B cell (primary cell): ENCODE results near the gene FUT3. TPM values are rescaled to one million over a fixed set of nuclear protein-coding genes. Genes with fewer than 3 reads are reported as not detected.
"Not testable (repeated sequence)": the region's sequence is repeated elsewhere in the genome, so short reads cannot be mapped to it uniquely, and the experiment has no call there.

Experiments used
- ATAC-seq: fragments of 200-7000 bp; cut with Tn5 transposase; one replicate; pipeline ENCODE4 v1.10.0; 2021; ENCODE audit warnings: low read depth, mild to moderate bottlenecking, moderate number of reproducible peaks, moderate library complexity
- CTCF ChIA-PET: fragments of 350-600 bp; sonication (Branson Sonifier 250); formaldehyde crosslinking; loops from one replicate; lab custom pipeline; 2021; ENCODE audit warnings: antibody characterized with exemption, inconsistent platforms; lab: Charles Lee
- POLR2A ChIA-PET: fragments of 350-600 bp; sonication (Branson Sonifier 250); formaldehyde crosslinking; loops from one replicate; lab custom pipeline; 2021; ENCODE audit warnings: antibody characterized with exemption; lab: Charles Lee
- DNase-seq: peaks from one replicate; pipeline ENCODE4 v3.0.0; 2013
- H2AFZ ChIP-seq: 2 replicates; pipeline ENCODE4 v1.6.1; 2012; ENCODE audit warnings: mild to moderate bottlenecking, low read depth, low read length; ENCODE audit not compliant: insufficient read depth, poor library complexity, severe bottlenecking
- H3K27ac ChIP-seq, 2 donors: 1 replicate in 1 of 2; 2 replicates in 1 of 2; pipeline ENCODE4 v1.5.1; 2012 to 2013; ENCODE audit warnings: low read length in 2 of 2, mild to moderate bottlenecking in 2 of 2, moderate library complexity in 1 of 2
- H3K27me3 ChIP-seq, 4 experiments: fragments of 200-600 bp in 1 of 4; sonication (generic) in 1 of 4; replicated peaks in 1 of 4; 1 replicate in 2 of 4; 2 replicates in 2 of 4; pipeline versions ENCODE4 v1.6.1 to v1.7.0; 2013 to 2016; ENCODE audit warnings: low read length in 3 of 4, mild to moderate bottlenecking in 2 of 4, mixed read lengths in 1 of 4, moderate library complexity in 1 of 4; ENCODE audit not compliant: insufficient read depth in 4 of 4, control insufficient read depth in 3 of 4; ENCODE audit errors: control extremely low read depth in 1 of 4
- H3K36me3 ChIP-seq, 2 experiments: replicated peaks in 1 of 2; 1 replicate in 1 of 2; 2 replicates in 1 of 2; pipeline versions ENCODE4 v1.6.1 to v1.7.1; 2013; ENCODE audit warnings: low read length in 1 of 2; ENCODE audit not compliant: insufficient read depth in 2 of 2, control insufficient read depth in 1 of 2; ENCODE audit errors: control extremely low read depth in 1 of 2, extremely low read depth in 1 of 2
- H3K4me1 ChIP-seq, 2 donors: fragments of 200-600 bp in 1 of 2; sonication (generic) in 1 of 2; 1 replicate in 1 of 2; 2 replicates in 1 of 2; pipeline versions ENCODE4 v1.5.1 to v1.6.1; 2013 to 2017; ENCODE audit warnings: low read length in 2 of 2; ENCODE audit not compliant: control insufficient read depth in 2 of 2, insufficient read depth in 2 of 2
- H3K4me2 ChIP-seq: replicated peaks from 2 replicates; pipeline ENCODE3; 2012; ENCODE audit warnings: mild to moderate bottlenecking, low read depth, low read length; ENCODE audit not compliant: poor library complexity, severe bottlenecking
- H3K4me3 ChIP-seq, 5 experiments: fragments of 200-600 bp in 1 of 5; sonication (generic) in 1 of 5; 1 replicate in 3 of 5; 2 replicates in 2 of 5; pipeline versions ENCODE4 v1.5.1 to v1.7.0; 2011 to 2016; ENCODE audit warnings: low read length in 4 of 5, mild to moderate bottlenecking in 4 of 5, low read depth in 2 of 5, control low read depth in 1 of 5, moderate library complexity in 1 of 5; ENCODE audit not compliant: insufficient read depth in 1 of 5; ENCODE audit errors: control extremely low read depth in 1 of 5, extremely low read depth in 1 of 5
- H3K79me2 ChIP-seq: fragments of 200-600 bp; sonication (generic); one replicate; pipeline ENCODE4 v1.6.0; 2016; ENCODE audit warnings: low read length; ENCODE audit not compliant: control insufficient read depth, insufficient read depth
- H3K9ac ChIP-seq: fragments of 200-600 bp; sonication (generic); 2 replicates; pipeline ENCODE4 v1.6.1; 2017; ENCODE audit warnings: mild to moderate bottlenecking, low read length, moderate library complexity
- H3K9me3 ChIP-seq, 3 donors: one replicate each; pipeline versions ENCODE4 v1.6.1 to v1.7.1; 2013; ENCODE audit warnings: low read length in 2 of 3; ENCODE audit not compliant: control insufficient read depth in 2 of 3, insufficient read depth in 1 of 3; ENCODE audit errors: control extremely low read depth in 1 of 3
- H4K20me1 ChIP-seq: 2 replicates; pipeline ENCODE4 v1.6.0; 2012; ENCODE audit warnings: mild to moderate bottlenecking, low read length; ENCODE audit not compliant: insufficient read depth, control insufficient read depth, poor library complexity, severe bottlenecking
- H3K27ac Mint-ChIP-seq: one replicate; pipeline ENCODE4 v1.8.0; 2021; ENCODE audit warnings: mixed read lengths
- H3K27me3 Mint-ChIP-seq: one replicate; pipeline ENCODE4 v1.8.0; 2021; ENCODE audit warnings: mixed read lengths
- H3K4me1 Mint-ChIP-seq: one replicate; pipeline ENCODE4 v1.8.0; 2021; ENCODE audit warnings: mixed read lengths
- H3K4me3 Mint-ChIP-seq: one replicate; pipeline ENCODE4 v1.8.0; 2021; ENCODE audit warnings: mixed read lengths
- H3K9me3 Mint-ChIP-seq: one replicate; pipeline ENCODE4 v1.8.0; 2022; ENCODE audit warnings: mixed read lengths; ENCODE audit not compliant: insufficient read depth
- EZH2 ChIP-seq: IDR thresholded peaks from 2 replicates; pipeline ENCODE4 v1.6.1; 2012; ENCODE audit warnings: borderline replicate concordance, low read depth, mild to moderate bottlenecking, moderate library complexity, low read length; ENCODE audit not compliant: insufficient read depth, poor library complexity, severe bottlenecking
- WGBS: methylation state at CpG from one replicate; pipeline ENCODE4 v1.1.5; 2013; ENCODE audit warnings: missing lambda C conversion rate; ENCODE audit not compliant: insufficient coverage; 5-methylcytosine and 5-hydroxymethylcytosine counted together
- intact Hi-C: fragments of 100-400 bp; cut with micrococcal nuclease; formaldehyde crosslinking; loops from one replicate; pipeline ENCODE4 v1.10.0; 2022
- polyA plus RNA-seq: library from polyadenylated mRNA; depleted of rRNA; stranded (reverse); fragments of >200 nt; gene quantifications from 2 replicates; pipeline ENCODE4 v1.2.3, GENCODE V29; 2012
- total RNA-seq, 2 donors: library from RNA; stranded (reverse); fragments of 120-200 nt in 1 of 2; gene quantifications; 1 replicate in 1 of 2; 2 replicates in 1 of 2; pipeline versions ENCODE4 v1.2.3 to v1.2.4, GENCODE V29; 2013 to 2022
- TF ChIP-seq, protein P1 (sequence below): fragments of 200-600 bp; IDR thresholded peaks from one replicate; pipeline ENCODE4 v1.8.0; 2022; ENCODE audit warnings: antibody characterized with exemption, mild to moderate bottlenecking

Gene FUT3
- total and polyA plus RNA-seq, 2 donors (not counting 1 experiment from before 2014, with no cell fraction given): not detected

DNA sequence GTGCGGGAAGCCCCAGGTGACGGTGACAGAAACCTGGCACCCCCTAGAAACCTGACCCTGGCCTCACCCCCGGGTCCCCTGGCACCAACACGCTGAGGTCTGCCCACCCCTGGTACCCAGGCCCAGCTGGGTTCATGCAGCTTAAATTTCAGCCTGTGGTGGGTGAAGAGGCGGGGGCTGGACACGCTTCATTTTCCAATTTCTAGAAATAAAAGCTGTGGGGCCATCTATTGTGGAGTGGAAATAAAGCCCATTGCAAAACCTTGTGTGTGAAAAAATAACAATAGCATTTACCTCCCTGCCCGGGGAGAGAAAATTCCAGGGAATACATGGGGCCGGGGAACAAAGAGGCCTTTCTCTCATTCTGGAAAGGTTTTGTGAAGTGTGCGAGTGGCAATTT, 26.6 kb upstream of the FUT3 start:
- no peaks in the 10 kb centered on the region for H4K20me1 ChIP-seq
- H3K27me3 Mint-ChIP-seq: peaks cover 20% of the 10 kb centered on the region

DNA sequence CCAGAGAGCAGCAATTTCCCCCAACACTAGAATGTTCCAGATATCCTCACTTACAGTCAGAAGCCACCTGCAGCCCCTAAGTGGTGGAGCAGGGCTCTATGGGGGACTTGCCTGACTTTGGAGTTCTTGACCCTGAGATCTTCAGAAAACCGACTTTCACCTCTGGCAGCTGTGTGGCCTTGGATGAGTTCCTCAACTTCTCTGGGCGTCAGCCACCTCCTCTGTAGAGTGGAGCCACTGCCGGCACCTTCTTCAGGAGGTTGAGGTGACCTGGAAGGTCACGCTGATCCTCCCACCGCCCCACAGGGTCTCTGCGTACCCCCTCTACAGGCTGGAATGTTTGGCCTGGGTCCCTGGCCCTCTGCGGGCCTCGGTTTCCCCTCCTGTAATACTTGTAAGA, 26.2 kb upstream of the FUT3 start:
- ATAC-seq: no peak
- H3K4me3 Mint-ChIP-seq: no peak overlapping the region

More for the DNA sequence above, 26.6 kb upstream of the FUT3 start:
- no peak for TF ChIP-seq EZH2
- TF ChIP-seq, protein P1, sequence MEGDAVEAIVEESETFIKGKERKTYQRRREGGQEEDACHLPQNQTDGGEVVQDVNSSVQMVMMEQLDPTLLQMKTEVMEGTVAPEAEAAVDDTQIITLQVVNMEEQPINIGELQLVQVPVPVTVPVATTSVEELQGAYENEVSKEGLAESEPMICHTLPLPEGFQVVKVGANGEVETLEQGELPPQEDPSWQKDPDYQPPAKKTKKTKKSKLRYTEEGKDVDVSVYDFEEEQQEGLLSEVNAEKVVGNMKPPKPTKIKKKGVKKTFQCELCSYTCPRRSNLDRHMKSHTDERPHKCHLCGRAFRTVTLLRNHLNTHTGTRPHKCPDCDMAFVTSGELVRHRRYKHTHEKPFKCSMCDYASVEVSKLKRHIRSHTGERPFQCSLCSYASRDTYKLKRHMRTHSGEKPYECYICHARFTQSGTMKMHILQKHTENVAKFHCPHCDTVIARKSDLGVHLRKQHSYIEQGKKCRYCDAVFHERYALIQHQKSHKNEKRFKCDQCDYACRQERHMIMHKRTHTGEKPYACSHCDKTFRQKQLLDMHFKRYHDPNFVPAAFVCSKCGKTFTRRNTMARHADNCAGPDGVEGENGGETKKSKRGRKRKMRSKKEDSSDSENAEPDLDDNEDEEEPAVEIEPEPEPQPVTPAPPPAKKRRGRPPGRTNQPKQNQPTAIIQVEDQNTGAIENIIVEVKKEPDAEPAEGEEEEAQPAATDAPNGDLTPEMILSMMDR: no peak
- ATAC-seq (no peak), DNase-seq (no peak)
- no peak overlapping the region for H3K27ac ChIP-seq
- WGBS: 81% methylated on average over 4 of the region's 9 CpGs
- Mint-ChIP-seq H3K9me3 (no peaks in the 10 kb centered on the region), H3K27ac (no peak overlapping the region), H3K4me1 (no peaks in the 10 kb centered on the region), H3K4me3 (no peak overlapping the region)
- POLR2A ChIA-PET: no interaction called here
- H3K27me3 ChIP-seq: peaks cover 0 to 12% (median 1%) of the 10 kb centered on the region in 4 experiments
- no peak overlapping the region for H2AFZ ChIP-seq
- intact Hi-C loops: no loop called here
- no peaks in the 10 kb centered on the region for H3K79me2 ChIP-seq
- CTCF ChIA-PET: no interaction called here
- H3K4me2 ChIP-seq: no peak overlapping the region
- no peak overlapping the region for H3K4me3 ChIP-seq
- H3K4me1 ChIP-seq: no peaks in the 10 kb centered on the region
- no peak overlapping the region for H3K9ac ChIP-seq
- no peaks in the 10 kb centered on the region for H3K36me3 ChIP-seq
- H3K9me3 ChIP-seq: peaks cover 0 to 5% (median 0%) of the 10 kb centered on the region in 3 donors

DNA sequence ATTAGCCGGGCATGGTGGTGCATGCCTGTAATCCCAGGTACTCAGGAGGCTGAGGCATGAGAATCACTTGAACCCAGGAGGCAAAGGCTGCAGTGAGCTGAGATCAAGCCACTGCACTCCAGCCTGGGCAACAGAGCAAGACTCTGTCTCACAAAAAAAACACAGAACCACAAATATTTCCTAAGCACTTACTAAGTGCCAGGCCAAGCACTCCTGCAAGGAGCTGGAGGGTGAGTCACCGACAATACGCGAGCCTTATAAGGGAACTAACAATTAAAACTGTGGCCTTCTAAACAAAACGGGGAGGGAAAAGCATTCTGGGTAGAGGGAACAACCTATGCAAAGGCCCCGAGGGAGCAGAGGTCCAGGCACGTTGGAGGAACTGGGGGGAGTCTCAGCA, 23.2 kb upstream of the FUT3 start:
- DNase-seq, intact Hi-C loops, H3K4me2 ChIP-seq, H4K20me1 ChIP-seq, H3K4me3 Mint-ChIP-seq, H3K27ac Mint-ChIP-seq, POLR2A ChIA-PET, H3K4me1 ChIP-seq, H3K9ac ChIP-seq, H3K27ac ChIP-seq, H3K4me3 ChIP-seq, H3K27me3 ChIP-seq, CTCF ChIA-PET, H3K79me2 ChIP-seq, H3K9me3 ChIP-seq, H3K36me3 ChIP-seq, ATAC-seq, H3K4me1 Mint-ChIP-seq, H2AFZ ChIP-seq, H3K9me3 Mint-ChIP-seq: not testable (repeated sequence)
- peaks cover 12% of the 10 kb centered on the region for H3K27me3 Mint-ChIP-seq
- WGBS: 87% methylated on average over 6 of the region's 7 CpGs

More for the DNA sequence above, 26.2 kb upstream of the FUT3 start:
- CTCF ChIA-PET: no interaction called here
- POLR2A ChIA-PET: no interaction called here
- no peaks in the 10 kb centered on the region for H3K79me2 ChIP-seq
- H3K27me3 ChIP-seq: peaks cover 0 to 12% (median 1%) of the 10 kb centered on the region in 4 experiments
- H3K4me1 ChIP-seq: no peaks in the 10 kb centered on the region
- H3K27ac Mint-ChIP-seq: no peak overlapping the region
- peaks cover 18% of the 10 kb centered on the region for H3K27me3 Mint-ChIP-seq
- no peak overlapping the region for H3K9ac ChIP-seq
- WGBS: 81% methylated on average over 7 of the region's 8 CpGs
- H2AFZ ChIP-seq: no peak overlapping the region
- H3K4me3 ChIP-seq: no peak overlapping the region
- peaks cover 0 to 5% (median 0%) of the 10 kb centered on the region in 3 donors for H3K9me3 ChIP-seq
- no peaks in the 10 kb centered on the region for H3K36me3 ChIP-seq
- intact Hi-C loops: no loop called here
- no peak for DNase-seq
- no peak for TF ChIP-seq EZH2
- H3K4me1 Mint-ChIP-seq: no peaks in the 10 kb centered on the region
- no peak overlapping the region for H3K4me2 ChIP-seq
- no peak overlapping the region for H3K27ac ChIP-seq
- H4K20me1 ChIP-seq: no peaks in the 10 kb centered on the region
- H3K9me3 Mint-ChIP-seq: no peaks in the 10 kb centered on the region
